Hypothalamus (tissue), 51 donors: ENCODE data around the gene KRTAP24-1.

Experiments used
- DNase-seq, 51 donors: peaks; one replicate each; lab custom pipeline; 2025; lab: John Stamatoyannopoulos, UW

Gene KRTAP24-1

DNA sequence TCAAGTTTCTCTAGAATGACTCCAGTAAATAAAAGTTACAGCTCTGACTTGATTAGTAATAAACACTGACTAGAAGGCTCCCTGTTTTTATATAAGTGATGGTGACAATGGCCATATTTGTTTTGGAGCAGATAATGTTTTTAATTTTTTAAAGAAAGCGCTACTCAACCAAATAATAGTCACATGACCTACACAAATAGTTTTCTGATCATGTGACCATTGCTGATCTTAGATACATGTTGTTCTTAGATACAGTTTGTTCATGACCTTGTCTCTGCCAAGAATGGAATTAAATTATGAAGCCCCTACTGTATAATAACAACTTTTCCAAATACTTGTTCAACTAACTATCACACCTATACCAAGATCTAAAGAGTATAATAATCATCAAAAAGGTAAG, 44.6 kb downstream of the KRTAP24-1 start:
- no peak for DNase-seq

DNA sequence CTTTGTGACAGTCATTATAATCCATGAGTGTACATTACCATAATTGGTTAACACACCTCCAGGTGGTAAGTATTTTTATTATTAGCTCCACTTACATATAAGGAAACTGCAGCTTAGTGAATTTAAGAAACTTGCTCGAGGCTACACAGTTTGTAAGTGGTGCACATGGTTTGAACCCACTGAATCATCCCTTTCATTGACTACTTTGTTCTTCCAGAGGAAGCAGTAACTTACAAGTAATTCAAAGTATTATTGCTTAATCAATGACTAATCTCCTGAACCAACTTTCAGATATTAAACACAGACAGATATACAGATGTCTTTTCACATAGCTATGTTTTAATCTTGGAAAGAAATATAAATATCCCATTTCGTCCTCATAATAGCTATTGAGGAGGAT, 48.1 kb downstream of the KRTAP24-1 start:
- no peak for DNase-seq

DNA sequence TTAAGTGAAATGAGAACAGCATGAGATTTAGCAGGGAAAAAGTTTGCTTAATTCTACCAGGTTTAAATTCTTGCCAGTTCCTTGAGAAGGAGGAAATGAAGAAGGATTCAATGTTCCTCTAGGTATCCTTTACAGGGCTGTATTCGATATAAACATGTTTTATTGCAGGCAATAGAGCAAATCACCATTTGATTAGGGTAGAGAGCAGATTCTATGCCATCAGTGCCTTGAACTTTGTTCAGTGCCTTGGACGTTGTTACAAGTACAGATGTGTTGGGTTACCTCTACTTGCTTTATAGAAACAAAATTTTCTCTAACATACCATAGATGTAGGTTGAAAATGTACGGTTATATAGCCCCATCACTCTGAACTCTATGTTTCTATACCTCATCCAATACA, 48.7 kb downstream of the KRTAP24-1 start:
- no peak for DNase-seq

DNA sequence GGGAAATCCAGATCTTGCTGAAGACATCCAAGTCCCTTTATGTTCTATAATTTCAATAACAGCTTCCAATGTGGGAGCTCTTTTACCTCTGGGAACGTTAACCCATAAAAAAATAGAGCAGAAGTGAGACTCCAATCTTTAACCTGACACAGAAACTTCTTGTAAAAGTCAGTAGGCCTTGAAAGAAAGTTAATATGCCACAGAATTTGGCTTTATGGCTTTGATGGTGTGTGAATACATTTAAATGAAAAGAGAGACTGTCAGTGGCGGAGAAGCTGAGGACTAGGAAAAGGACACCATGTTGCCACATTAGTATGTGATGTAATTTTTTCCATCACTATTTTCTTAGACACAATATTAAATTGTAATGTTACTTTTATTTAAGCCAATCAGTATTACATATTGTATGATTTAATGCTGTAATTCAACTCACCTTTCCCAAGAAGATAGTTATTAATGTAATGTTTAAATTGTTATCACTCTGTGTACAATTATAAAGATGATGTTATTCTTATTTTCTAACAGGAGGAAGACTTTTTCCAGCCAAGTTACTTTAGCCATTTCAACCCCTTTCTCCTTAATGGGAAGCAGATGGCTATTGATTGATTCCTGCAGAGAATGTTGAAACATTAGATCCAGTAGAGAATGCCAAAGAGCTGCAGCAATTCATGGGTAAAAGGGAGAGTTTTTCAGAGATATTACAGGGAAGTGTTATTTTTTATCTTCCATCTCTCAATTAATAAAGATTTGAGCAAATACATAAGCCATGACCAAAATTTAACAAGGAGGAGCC, 49.3 kb downstream of the KRTAP24-1 start:
- DNase-seq, result no peak

GRCh38 chr21:30232011-30232410, 50.7 kb downstream of the KRTAP24-1 start:
- no peak for DNase-seq
